ENCODE results near the gene TOP2A.

- no peak for TF ChIP-seq CTCF (IDR thresholded peaks at IDR 0.05)
- TF ChIP-seq EP300 (IDR thresholded peaks at IDR 0.05) = no peak
Measured at GRCh38 chr17:40466298-40466971, 48.7 kb upstream of the TOP2A start.

All from gastroesophageal sphincter (tissue), 3 donors.